Breast epithelium (tissue), 3 donors: Measurements from ENCODE around the gene REEP6.

Experiments
- POLR2A ChIP-seq: fragments of 450-650 bp; IDR thresholded peaks from one replicate; pipeline ENCODE4 v1.6.1; 2016; ENCODE audit warnings: antibody characterized with exemption, mild to moderate bottlenecking, moderate library complexity
- POLR2AphosphoS5 ChIP-seq, 3 donors: sonication (generic); formaldehyde crosslinking; IDR thresholded peaks; one replicate each; pipeline ENCODE4 v1.6.1; 2017; ENCODE audit warnings: antibody characterized with exemption in 3 of 3
- TF ChIP-seq, protein P1 (sequence below), 3 donors: fragments of 450-650 bp; IDR thresholded peaks; one replicate each; pipeline ENCODE4 v1.5.1; 2016 to 2017; ENCODE audit warnings: antibody characterized with exemption in 3 of 3, mild to moderate bottlenecking in 3 of 3, moderate library complexity in 3 of 3

DNA sequence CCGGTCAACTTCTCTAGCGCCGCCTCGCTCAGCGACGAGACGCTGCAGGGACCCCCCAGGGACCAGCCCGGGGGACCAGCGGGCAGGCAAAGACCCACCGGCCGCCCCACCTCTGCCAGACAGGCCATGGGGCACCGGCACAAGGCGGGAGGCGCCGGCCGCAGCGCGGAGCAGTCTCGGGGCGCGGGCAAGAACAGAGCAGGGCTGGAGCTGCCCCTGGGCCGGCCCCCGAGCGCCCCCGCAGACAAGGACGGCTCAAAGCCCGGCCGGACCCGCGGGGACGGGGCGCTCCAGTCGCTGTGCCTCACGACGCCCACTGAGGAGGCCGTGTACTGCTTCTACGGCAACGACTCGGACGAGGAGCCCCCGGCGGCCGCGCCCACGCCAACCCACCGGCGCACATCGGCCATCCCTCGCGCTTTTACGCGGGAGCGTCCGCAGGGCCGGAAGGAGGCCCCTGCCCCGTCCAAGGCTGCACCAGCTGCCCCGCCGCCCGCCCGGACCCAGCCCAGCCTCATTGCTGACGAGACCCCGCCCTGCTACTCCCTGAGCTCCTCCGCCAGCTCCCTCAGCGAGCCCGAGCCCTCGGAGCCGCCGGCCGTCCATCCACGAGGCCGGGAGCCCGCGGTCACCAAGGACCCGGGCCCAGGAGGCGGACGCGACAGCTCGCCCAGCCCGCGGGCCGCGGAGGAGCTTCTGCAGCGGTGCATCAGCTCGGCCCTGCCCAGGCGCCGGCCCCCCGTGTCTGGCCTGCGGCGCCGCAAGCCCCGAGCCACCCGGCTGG, 23.3 kb upstream of the REEP6 start:
- TF ChIP-seq, protein P1, sequence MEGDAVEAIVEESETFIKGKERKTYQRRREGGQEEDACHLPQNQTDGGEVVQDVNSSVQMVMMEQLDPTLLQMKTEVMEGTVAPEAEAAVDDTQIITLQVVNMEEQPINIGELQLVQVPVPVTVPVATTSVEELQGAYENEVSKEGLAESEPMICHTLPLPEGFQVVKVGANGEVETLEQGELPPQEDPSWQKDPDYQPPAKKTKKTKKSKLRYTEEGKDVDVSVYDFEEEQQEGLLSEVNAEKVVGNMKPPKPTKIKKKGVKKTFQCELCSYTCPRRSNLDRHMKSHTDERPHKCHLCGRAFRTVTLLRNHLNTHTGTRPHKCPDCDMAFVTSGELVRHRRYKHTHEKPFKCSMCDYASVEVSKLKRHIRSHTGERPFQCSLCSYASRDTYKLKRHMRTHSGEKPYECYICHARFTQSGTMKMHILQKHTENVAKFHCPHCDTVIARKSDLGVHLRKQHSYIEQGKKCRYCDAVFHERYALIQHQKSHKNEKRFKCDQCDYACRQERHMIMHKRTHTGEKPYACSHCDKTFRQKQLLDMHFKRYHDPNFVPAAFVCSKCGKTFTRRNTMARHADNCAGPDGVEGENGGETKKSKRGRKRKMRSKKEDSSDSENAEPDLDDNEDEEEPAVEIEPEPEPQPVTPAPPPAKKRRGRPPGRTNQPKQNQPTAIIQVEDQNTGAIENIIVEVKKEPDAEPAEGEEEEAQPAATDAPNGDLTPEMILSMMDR (IDR thresholded peaks at IDR 0.05): no peak
- TF ChIP-seq POLR2AphosphoS5 (IDR thresholded peaks at IDR 0.05) (no peak), POLR2A (no peak)
